PC-9 (cell line): ENCODE data around the gene SBNO1. TPM values are rescaled to one million over a fixed set of nuclear protein-coding genes. Genes with fewer than 3 reads are reported as not detected.

Source experiments
- BruUV-seq: library from RNA; stranded (reverse); fragments of 400-500 nt; replicated peaks from 2 replicates; lab custom pipeline; 2021; lab: Mats Ljungman, UMichigan
- CTCF ChIA-PET: fragments of 300-600 bp; sonication (Branson Sonifier 250); formaldehyde crosslinking; loops from one replicate; lab custom pipeline; 2022; ENCODE audit warnings: antibody characterized with exemption; lab: Charles Lee
- POLR2A ChIA-PET: fragments of 300-600 bp; sonication (Branson Sonifier 250); formaldehyde crosslinking; loops from one replicate; lab custom pipeline; 2022; ENCODE audit warnings: antibody characterized with exemption; ENCODE audit not compliant: unreplicated experiment; lab: Charles Lee
- DNase-seq, 2 experiments: peaks; one replicate each; pipeline versions ENCODE4 v3.0.0 to v3.0.0-alpha.2; 2015 to 2022; ENCODE audit warnings: mixed read lengths in 1 of 2
- H2AFZ ChIP-seq: fragments of 200-600 bp; sonication (generic); 2 replicates; pipeline ENCODE4 v1.8.1; 2017; ENCODE audit warnings: antibody characterized with exemption
- H3F3A ChIP-seq: fragments of 200-600 bp; sonication (generic); 2 replicates; pipeline ENCODE4 v1.8.1; 2017; ENCODE audit warnings: antibody characterized with exemption, mild to moderate bottlenecking, low read depth; ENCODE audit not compliant: insufficient read depth
- H3K27ac ChIP-seq: fragments of 200-600 bp; sonication (generic); 2 replicates; pipeline ENCODE4 v1.6.1; 2016; ENCODE audit warnings: mixed run types
- H3K27me3 ChIP-seq: fragments of 200-600 bp; sonication (generic); 2 replicates; pipeline ENCODE4 v1.6.1; 2016; ENCODE audit warnings: low read depth, mixed run types; ENCODE audit not compliant: insufficient read depth
- H3K36me3 ChIP-seq: fragments of 200-600 bp; sonication (generic); 2 replicates; pipeline ENCODE4 v1.6.1; 2016; ENCODE audit warnings: low read depth, mixed run types
- H3K4me1 ChIP-seq: fragments of 200-600 bp; sonication (generic); replicated peaks from 2 replicates; pipeline ENCODE4 v1.6.1; 2016; ENCODE audit warnings: mixed run types; ENCODE audit not compliant: insufficient read depth
- H3K4me2 ChIP-seq: fragments of 200-600 bp; sonication (generic); 2 replicates; pipeline ENCODE4 v1.6.1; 2017; ENCODE audit warnings: mixed run types
- H3K4me3 ChIP-seq: fragments of 200-600 bp; sonication (generic); 2 replicates; pipeline ENCODE4 v1.6.1; 2016; ENCODE audit warnings: mixed run types
- H3K79me2 ChIP-seq: fragments of 200-600 bp; sonication (generic); 2 replicates; pipeline ENCODE4 v1.6.1; 2017; ENCODE audit warnings: low read depth, mixed run types
- H3K9me2 ChIP-seq: fragments of 200-600 bp; sonication (generic); 2 replicates; pipeline ENCODE4 v1.8.1; 2017; ENCODE audit warnings: mild to moderate bottlenecking; ENCODE audit not compliant: insufficient read depth
- H3K9me3 ChIP-seq: fragments of 200-600 bp; sonication (generic); 2 replicates; pipeline ENCODE4 v1.8.1; 2016; ENCODE audit warnings: low read depth; ENCODE audit not compliant: insufficient read depth
- H4K20me1 ChIP-seq: fragments of 200-600 bp; sonication (generic); 2 replicates; pipeline ENCODE4 v1.8.1; 2017; ENCODE audit not compliant: insufficient read depth
- CTCF ChIP-seq: fragments of 200-600 bp; sonication (generic); conservative IDR thresholded peaks from 2 replicates; pipeline ENCODE4 v1.6.1; 2017; ENCODE audit warnings: mixed run types, antibody characterized with exemption, mild to moderate bottlenecking, moderate library complexity
- EZH2 ChIP-seq: fragments of 200-600 bp; sonication (generic); IDR thresholded peaks from 2 replicates; pipeline ENCODE4 v1.8.0; 2017; ENCODE audit warnings: antibody characterized with exemption, low read depth
- intact Hi-C: fragments of 100-400 bp; cut with micrococcal nuclease; formaldehyde crosslinking; loops from one replicate; pipeline ENCODE4 v1.10.0; 2022; ENCODE audit not compliant: unreplicated experiment
- total RNA-seq: library from RNA; stranded (reverse); gene quantifications from 2 replicates; pipeline ENCODE4 v1.2.3, GENCODE V29; 2021

SBNO1 gene
- total RNA-seq, 1 experiment from 2014 or later: 43.1 TPM

GRCh38 chr12:123260081-123260480, 104.6 kb downstream of the SBNO1 start:
- no peak overlapping the region for H3K27ac ChIP-seq
- H3K4me3 ChIP-seq: no peak overlapping the region
- no peaks in the 10 kb centered on the region for H4K20me1 ChIP-seq
- ChIA-PET POLR2A (no interaction called here), CTCF (no interaction called here)
- BruUV-seq: no TSS peak
- TF ChIP-seq EZH2: no peak
- no peak for TF ChIP-seq CTCF
- H3K4me2 ChIP-seq: no peak overlapping the region
- peaks cover 5% of the 10 kb centered on the region; the same call in 1 of the 2 replicates for H3K36me3 ChIP-seq
- H3K79me2 ChIP-seq: no peaks in the 10 kb centered on the region
- H3F3A ChIP-seq: peaks cover 17% of the 10 kb centered on the region; the same call in 1 of the 2 replicates
- H3K9me3 ChIP-seq: no peaks in the 10 kb centered on the region
- no peaks in the 10 kb centered on the region for H3K27me3 ChIP-seq
- intact Hi-C loops: no loop called here
- H3K9me2 ChIP-seq: no peaks in the 10 kb centered on the region
- DNase-seq: no peak
- H3K4me1 ChIP-seq: no peaks in the 10 kb centered on the region
- no peak overlapping the region for H2AFZ ChIP-seq

GRCh38 chr12:123258593-123258992, 106.1 kb downstream of the SBNO1 start:
- TF ChIP-seq CTCF (no peak), EZH2 (no peak)
- H3K79me2 ChIP-seq: peaks cover 4% of the 10 kb centered on the region; the same call in 1 of the 2 replicates
- ChIA-PET POLR2A (interaction anchor here (0.6 kb wide), 1 partner anchor 26 kb away, joined by 6 read pairs; the partner anchor contains the start of genes MPHOSPH9 and MTRFR), CTCF (interaction anchor here (0.7 kb wide), 1 partner anchor 408 kb away, joined by 3 read pairs; no protein-coding TSS in a partner anchor)
- no peak overlapping the region for H3K4me3 ChIP-seq
- intact Hi-C loops: no loop called here
- no peaks in the 10 kb centered on the region for H3K9me2 ChIP-seq
- DNase-seq: no peak
- no peak overlapping the region for H3K4me2 ChIP-seq
- no TSS peak for BruUV-seq
- peaks cover 5% of the 10 kb centered on the region; the same call in 1 of the 2 replicates for H3K36me3 ChIP-seq
- no peak overlapping the region for H3K27ac ChIP-seq
- no peak overlapping the region for H2AFZ ChIP-seq
- H3K27me3 ChIP-seq: no peaks in the 10 kb centered on the region
- H3F3A ChIP-seq: peaks cover 17% of the 10 kb centered on the region; the same call in 1 of the 2 replicates
- no peaks in the 10 kb centered on the region for H4K20me1 ChIP-seq
- no peaks in the 10 kb centered on the region for H3K9me3 ChIP-seq
- no peaks in the 10 kb centered on the region for H3K4me1 ChIP-seq

- Histone ChIP-seq H3F3A (peaks cover 32% of the 10 kb centered on the region), H3K27me3 (no peaks in the 10 kb centered on the region), H3K9me3 (no peaks in the 10 kb centered on the region), H3K4me3 (no peak overlapping the region), H3K4me1 (peaks cover 29% of the 10 kb centered on the region), H2AFZ (no peak overlapping the region), H4K20me1 (no peaks in the 10 kb centered on the region), H3K4me2 (no peak overlapping the region), H3K79me2 (peaks cover 30% of the 10 kb centered on the region), H3K9me2 (no peaks in the 10 kb centered on the region), H3K36me3 (peaks cover 8% of the 10 kb centered on the region; the same call in 1 of the 2 replicates), H3K27ac (no peak overlapping the region)
- ChIA-PET POLR2A (no interaction called here), CTCF (interaction anchor here (0.7 kb wide), 1 partner anchor 67 kb away, joined by 5 read pairs; no protein-coding TSS in a partner anchor)
- BruUV-seq: no TSS peak
- TF ChIP-seq EZH2 (no peak), CTCF (no peak)
- no peak for DNase-seq
- intact Hi-C loops: no loop called here
Observed at GRCh38 chr12:123254853-123255446, 109.7 kb downstream of the SBNO1 start.
